ENCODE measurements around the gene MBNL2. TPM values are rescaled to one million over a fixed set of nuclear protein-coding genes. Genes with fewer than 3 reads are reported as not detected.

MBNL2 gene
- total and polyA plus RNA-seq, 8 donors, result 75.9 to 105 (median 90.5) TPM

- intact Hi-C loops (cut with DNase I), result no loop called here
- Histone ChIP-seq H3K4me1 (peaks cover 59 to 63% of the 10 kb centered on the region in 2 donors), H3K9me3 (no peaks in the 10 kb centered on the region), H3K36me3 (no peaks in the 10 kb centered on the region), H3K27me3 (no peaks in the 10 kb centered on the region), H3K4me3 (no peak overlapping the region), H3K27ac (peak overlapping the region in 1 of 2 donors; percentile 14)
- DNase-seq (no peak), ATAC-seq (no peak)
- TF ChIP-seq CTCF (IDR thresholded peaks at IDR 0.05), result no peak
These were observed 39.3 kb downstream of the MBNL2 start for GRCh38 chr13:97261254-97262005.

- DNase-seq (no peak), ATAC-seq (no peak)
- Histone ChIP-seq H3K27ac (peak overlapping the region in 1 of 2 donors; percentile 14), H3K27me3 (no peaks in the 10 kb centered on the region), H3K36me3 (no peaks in the 10 kb centered on the region), H3K4me1 (peaks cover 59 to 61% of the 10 kb centered on the region in 2 donors), H3K9me3 (no peaks in the 10 kb centered on the region), H3K4me3 (no peak overlapping the region)
- intact Hi-C loops (cut with DNase I), result no loop called here
- TF ChIP-seq CTCF (IDR thresholded peaks at IDR 0.05), result no peak
These were observed 39.9 kb downstream of the MBNL2 start for GRCh38 chr13:97262058-97262457.

- intact Hi-C loops (cut with DNase I), result no loop called here
- no peak for DNase-seq
- Histone ChIP-seq H3K27me3 (no peaks in the 10 kb centered on the region), H3K9me3 (no peaks in the 10 kb centered on the region), H3K4me1 (peaks cover 56% of the 10 kb centered on the region in 2 donors), H3K36me3 (peaks cover 0 to 2% of the 10 kb centered on the region in 2 donors), H3K4me3 (no peak overlapping the region), H3K27ac (no peak overlapping the region)
- ATAC-seq, result no peak
- no peak for TF ChIP-seq CTCF (IDR thresholded peaks at IDR 0.05)
These were observed 41.0 kb downstream of the MBNL2 start for GRCh38 chr13:97263160-97263559.

GRCh38 chr13:97264663-97265062 is 42.5 kb downstream of the MBNL2 start:
- TF ChIP-seq CTCF (IDR thresholded peaks at IDR 0.05), result no peak
- DNase-seq (no peak), ATAC-seq (no peak)
- intact Hi-C loops (cut with DNase I), result no loop called here
- Histone ChIP-seq H3K9me3 (no peaks in the 10 kb centered on the region), H3K4me3 (no peak overlapping the region), H3K27me3 (no peaks in the 10 kb centered on the region), H3K27ac (peak overlapping the region in 1 of 2 donors; percentile 9), H3K4me1 (peaks cover 46 to 57% of the 10 kb centered on the region in 2 donors), H3K36me3 (peaks cover 0 to 6% of the 10 kb centered on the region in 2 donors)

GRCh38 chr13:97266332-97266731 is 44.2 kb downstream of the MBNL2 start:
- Histone ChIP-seq H3K9me3 (no peaks in the 10 kb centered on the region), H3K4me3 (no peak overlapping the region), H3K4me1 (peaks cover 30 to 45% of the 10 kb centered on the region in 2 donors), H3K27ac (peak overlapping the region in 1 of 2 donors; percentile 6), H3K36me3 (peaks cover 0 to 6% of the 10 kb centered on the region in 2 donors), H3K27me3 (no peaks in the 10 kb centered on the region)
- no peak for TF ChIP-seq CTCF (IDR thresholded peaks at IDR 0.05)
- peak in 3 of 4 donors; percentile 60 to 82 (median 74) for DNase-seq
- peak; percentile 95 for ATAC-seq
- intact Hi-C loops (cut with DNase I), result no loop called here
